HCT116 (cell line): Measurements from ENCODE around the gene PIK3CD. TPM values are rescaled to one million over a fixed set of nuclear protein-coding genes. Genes with fewer than 3 reads are reported as not detected.

Experiments used
- ATAC-seq: fragments of 200-7000 bp; cut with Tn5 transposase; 2 replicates; pipeline ENCODE4 v1.9.1; 2020; ENCODE audit warnings: mild to moderate bottlenecking, moderate library complexity
- BruUV-seq: library from RNA; stranded (reverse); fragments of 400-500 nt; replicated peaks from 2 replicates; lab custom pipeline; 2021; lab: Mats Ljungman, UMichigan
- CTCF ChIA-PET: fragments of 300-600 bp; sonication (Branson Sonifier 250); formaldehyde crosslinking; loops from one replicate; lab custom pipeline; 2021; ENCODE audit warnings: antibody characterized with exemption; lab: Charles Lee
- POLR2A ChIA-PET: fragments of 300-600, 350-600 bp; sonication (Branson Sonifier 250); formaldehyde crosslinking; loops from one replicate; lab custom pipeline; 2021; ENCODE audit warnings: antibody characterized with exemption; lab: Charles Lee
- RAD21 ChIA-PET, 2 experiments: fragments of 300-600 bp; sonication (Branson Sonifier 250); formaldehyde crosslinking; loops; one replicate each; lab custom pipeline; 2023; ENCODE audit warnings: low total read pairs in 2 of 2; ENCODE audit not compliant: uncharacterized antibody in 2 of 2, unreplicated experiment in 2 of 2, low non-redundant PET in 1 of 2; lab: Charles Lee
- DNase-seq: peaks from one replicate; pipeline ENCODE4 v3.0.0-alpha.2; 2010; ENCODE audit warnings: low read depth, low spot score
- H2AFZ ChIP-seq: fragments of 200-600 bp; shearing (Covaris generic), sonication (generic); 2 replicates; pipeline ENCODE4 v1.6.1; 2017; ENCODE audit warnings: low read depth, mixed run types, mixed read lengths, antibody characterized with exemption, low read length; ENCODE audit not compliant: poor library complexity, severe bottlenecking
- H3K27ac ChIP-seq: 2 replicates; pipeline ENCODE4 v1.5.1; 2012; ENCODE audit warnings: low read depth, low read length
- H3K27me3 ChIP-seq: fragments of 200-600 bp; sonication (generic); 2 replicates; pipeline ENCODE4 v1.6.1; 2016; ENCODE audit warnings: mixed run types, low read length, mixed read lengths; ENCODE audit not compliant: insufficient read depth
- H3K36me3 ChIP-seq, 2 experiments: fragments of 200-500 bp in 1 of 2; fragments of 200-600 bp in 1 of 2; sonication (Bioruptor generic) in 1 of 2; sonication (generic) in 1 of 2; 2 replicates each; pipeline versions ENCODE4 v1.5.1 to v1.6.1; 2014 to 2016; ENCODE audit warnings: low read length in 2 of 2, inconsistent platforms in 1 of 2, mixed read lengths in 1 of 2, mixed run types in 1 of 2; ENCODE audit not compliant: insufficient read depth in 2 of 2, control insufficient read depth in 1 of 2
- H3K4me1 ChIP-seq, 2 experiments: fragments of 200-600 bp in 1 of 2; sonication (generic) in 1 of 2; 2 replicates each; pipeline versions ENCODE4 v1.5.1 to v1.6.1; 2012 to 2017; ENCODE audit warnings: low read length in 2 of 2, inconsistent platforms in 1 of 2, mild to moderate bottlenecking in 1 of 2, mixed read lengths in 1 of 2, mixed run types in 1 of 2, moderate library complexity in 1 of 2; ENCODE audit not compliant: insufficient read depth in 2 of 2, control insufficient read depth in 1 of 2
- H3K4me2 ChIP-seq: fragments of 200-600 bp; sonication (generic); 2 replicates; pipeline ENCODE4 v1.6.1; 2017; ENCODE audit warnings: mixed run types, low read length, mixed read lengths
- H3K4me3 ChIP-seq, 2 experiments: fragments of 200-600 bp in 1 of 2; sonication (generic) in 1 of 2; replicated peaks in 1 of 2; 2 replicates each; pipeline ENCODE4 v1.5.1; 2011 to 2016; ENCODE audit warnings: low read length in 2 of 2, control low read depth in 1 of 2, low read depth in 1 of 2, mild to moderate bottlenecking in 1 of 2, mixed read lengths in 1 of 2, mixed run types in 1 of 2
- H3K79me2 ChIP-seq: fragments of 200-600 bp; sonication (generic); 2 replicates; pipeline ENCODE4 v1.6.1; 2017; ENCODE audit warnings: mild to moderate bottlenecking, mixed run types, low read length, moderate library complexity, mixed read lengths; ENCODE audit not compliant: insufficient read depth
- H3K9ac ChIP-seq: fragments of 200-600 bp; sonication (generic); 2 replicates; pipeline ENCODE4 v1.6.1; 2016; ENCODE audit warnings: low read length, mixed read lengths
- H3K9me2 ChIP-seq: fragments of 200-600 bp; sonication (generic), shearing (Covaris generic); 2 replicates; pipeline ENCODE4 v1.6.1; 2017; ENCODE audit warnings: mixed run types, mild to moderate bottlenecking, moderate library complexity; ENCODE audit not compliant: insufficient read depth
- H3K9me3 ChIP-seq, 2 experiments: fragments of 200-500 bp in 1 of 2; fragments of 200-600 bp in 1 of 2; sonication (Bioruptor generic) in 1 of 2; sonication (generic) in 1 of 2; 2 replicates each; pipeline ENCODE4 v1.6.1; 2014 to 2017; ENCODE audit warnings: low read length in 2 of 2, mixed read lengths in 2 of 2, inconsistent platforms in 1 of 2, low read depth in 1 of 2, mild to moderate bottlenecking in 1 of 2, mixed run types in 1 of 2, moderate library complexity in 1 of 2; ENCODE audit not compliant: control insufficient read depth in 1 of 2, insufficient read depth in 1 of 2
- H4K20me1 ChIP-seq: fragments of 200-600 bp; sonication (generic), shearing (Covaris generic); 2 replicates; pipeline ENCODE4 v1.6.1; 2017; ENCODE audit warnings: mixed run types, mild to moderate bottlenecking, moderate library complexity; ENCODE audit not compliant: insufficient read depth
- ATF3 ChIP-seq: IDR thresholded peaks from 2 replicates; pipeline ENCODE4 v1.6.1; 2012
- CBX3 ChIP-seq: IDR thresholded peaks from 2 replicates; pipeline ENCODE4 v1.6.1; 2012; ENCODE audit warnings: low read depth
- CEBPB ChIP-seq: IDR thresholded peaks from 2 replicates; pipeline ENCODE4 v1.6.1; 2012; ENCODE audit warnings: low read depth
- EGR1 ChIP-seq: IDR thresholded peaks from 2 replicates; pipeline ENCODE4 v1.6.1; 2012; ENCODE audit warnings: low read depth
- ELF1 ChIP-seq: IDR thresholded peaks from 2 replicates; pipeline ENCODE4 v1.6.1; 2012; ENCODE audit warnings: low read depth, borderline replicate concordance
- EZH2phosphoT487 ChIP-seq: fragments of 200-600 bp; IDR thresholded peaks from 2 replicates; pipeline ENCODE4 v1.6.1; 2018; ENCODE audit warnings: antibody characterized with exemption, borderline replicate concordance
- FOSL1 ChIP-seq: IDR thresholded peaks from 2 replicates; pipeline ENCODE4 v1.6.1; 2012; ENCODE audit warnings: low read depth
- JUND ChIP-seq: IDR thresholded peaks from 2 replicates; pipeline ENCODE4 v1.6.1; 2012
- POLR2A ChIP-seq: IDR thresholded peaks from 2 replicates; pipeline ENCODE4 v1.7.0; 2011; ENCODE audit warnings: borderline replicate concordance; ENCODE audit not compliant: insufficient read depth, insufficient read length; ENCODE audit errors: extremely low read depth
- POLR2AphosphoS5 ChIP-seq: IDR thresholded peaks from 2 replicates; pipeline ENCODE4 v1.6.1; 2011; ENCODE audit warnings: mild to moderate bottlenecking, low read depth, low read length, moderate library complexity
- SP1 ChIP-seq: IDR thresholded peaks from 2 replicates; pipeline ENCODE4 v1.6.1; 2012; ENCODE audit warnings: low read depth
- YY1 ChIP-seq: IDR thresholded peaks from 2 replicates; pipeline ENCODE4 v1.6.1; 2011; ENCODE audit warnings: low read length, low read depth, moderate library complexity, mild to moderate bottlenecking; ENCODE audit not compliant: insufficient replicate concordance; ENCODE audit errors: extremely low read depth
- ZFX ChIP-seq: fragments of 450-650 bp; IDR thresholded peaks from 2 replicates; pipeline ENCODE4 v1.6.1; 2017
- ZNF274 ChIP-seq: fragments of 200-500 bp; sonication (Bioruptor generic); IDR thresholded peaks from 2 replicates; pipeline ENCODE4 v1.6.1; 2014; ENCODE audit warnings: mild to moderate bottlenecking, low read depth, low read length, inconsistent platforms
- intact Hi-C: fragments of 100-400 bp; cut with micrococcal nuclease; formaldehyde crosslinking; loops from 2 replicates; pipeline ENCODE4 v1.10.0; 2022
- total RNA-seq: library from RNA; stranded (reverse); gene quantifications from one replicate; pipeline ENCODE4 v1.2.1, GENCODE V29; 2021; ENCODE audit not compliant: unreplicated experiment
- TF ChIP-seq, protein P1 (sequence below): IDR thresholded peaks from 2 replicates; pipeline ENCODE4 v1.6.1; 2012
- TF ChIP-seq, protein P2 (sequence below), 3 experiments: fragments of 200-600 bp in 1 of 3; sonication (generic) in 1 of 3; IDR thresholded peaks in 2 of 3; conservative IDR thresholded peaks in 1 of 3; 2 replicates each; pipeline ENCODE4 v1.5.1; 2012 to 2017; ENCODE audit warnings: low read depth in 2 of 3, low read length in 2 of 3, antibody characterized with exemption in 1 of 3, borderline replicate concordance in 1 of 3, control low read depth in 1 of 3, mild to moderate bottlenecking in 1 of 3, mixed read lengths in 1 of 3, mixed run types in 1 of 3, moderate library complexity in 1 of 3; ENCODE audit not compliant: insufficient read depth in 1 of 3
- TF ChIP-seq, protein P3 (sequence below): IDR thresholded peaks from 2 replicates; pipeline ENCODE4 v1.6.1; 2012; ENCODE audit warnings: low read depth

Gene PIK3CD
- total RNA-seq, 1 experiment from 2014 or later, result 9.2 TPM

GRCh38 chr1:9663257-9663656, 11.7 kb downstream of the PIK3CD start:
- no peak for TF ChIP-seq CEBPB
- intact Hi-C loops, result no loop called here
- H4K20me1 ChIP-seq, result no peaks in the 10 kb centered on the region
- ChIA-PET CTCF (no interaction called here), RAD21 (no interaction called here), POLR2A (no interaction called here)
- no peak overlapping the region for H3K9ac ChIP-seq
- no peak overlapping the region for H3K27ac ChIP-seq
- H3K36me3 ChIP-seq, result no peaks in the 10 kb centered on the region
- no peak overlapping the region for H2AFZ ChIP-seq
- H3K27me3 ChIP-seq, result no peaks in the 10 kb centered on the region
- H3K9me3 ChIP-seq, result no peaks in the 10 kb centered on the region
- no peaks in the 10 kb centered on the region for H3K9me2 ChIP-seq
- no peak overlapping the region for H3K4me2 ChIP-seq
- no peak for ATAC-seq
- DNase-seq, result no peak
- no peaks in the 10 kb centered on the region for H3K79me2 ChIP-seq
- no TSS peak for BruUV-seq
- no peaks in the 10 kb centered on the region for H3K4me1 ChIP-seq
- H3K4me3 ChIP-seq, result no peak overlapping the region

DNA sequence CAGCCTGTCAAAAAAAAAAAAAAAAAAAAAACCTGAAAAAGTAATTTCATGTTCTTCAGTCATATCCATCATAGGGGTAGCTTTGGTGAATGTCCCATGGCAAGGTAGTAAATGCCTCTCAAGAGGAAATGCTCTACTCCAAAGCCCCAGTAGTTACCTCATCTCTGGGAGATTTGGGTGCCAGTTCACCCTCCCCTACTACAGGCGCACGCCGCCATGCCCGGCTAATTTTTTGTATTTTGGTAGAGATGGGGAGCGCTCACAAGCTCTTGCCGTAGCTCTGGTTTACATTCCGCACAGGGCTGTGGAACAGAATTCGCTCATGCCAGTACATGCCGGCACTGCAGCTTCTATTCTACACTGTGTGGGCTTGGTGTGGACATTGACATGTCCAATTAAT, 13.7 kb downstream of the PIK3CD start:
- no peak for ATAC-seq
- intact Hi-C loops, result no loop called here
- POLR2A ChIA-PET, result no interaction called here
- TF ChIP-seq JUND, result no peak
- no peak for TF ChIP-seq ELF1
- TF ChIP-seq, protein P1, sequence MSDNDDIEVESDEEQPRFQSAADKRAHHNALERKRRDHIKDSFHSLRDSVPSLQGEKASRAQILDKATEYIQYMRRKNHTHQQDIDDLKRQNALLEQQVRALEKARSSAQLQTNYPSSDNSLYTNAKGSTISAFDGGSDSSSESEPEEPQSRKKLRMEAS, result no peak
- TF ChIP-seq, protein P2, sequence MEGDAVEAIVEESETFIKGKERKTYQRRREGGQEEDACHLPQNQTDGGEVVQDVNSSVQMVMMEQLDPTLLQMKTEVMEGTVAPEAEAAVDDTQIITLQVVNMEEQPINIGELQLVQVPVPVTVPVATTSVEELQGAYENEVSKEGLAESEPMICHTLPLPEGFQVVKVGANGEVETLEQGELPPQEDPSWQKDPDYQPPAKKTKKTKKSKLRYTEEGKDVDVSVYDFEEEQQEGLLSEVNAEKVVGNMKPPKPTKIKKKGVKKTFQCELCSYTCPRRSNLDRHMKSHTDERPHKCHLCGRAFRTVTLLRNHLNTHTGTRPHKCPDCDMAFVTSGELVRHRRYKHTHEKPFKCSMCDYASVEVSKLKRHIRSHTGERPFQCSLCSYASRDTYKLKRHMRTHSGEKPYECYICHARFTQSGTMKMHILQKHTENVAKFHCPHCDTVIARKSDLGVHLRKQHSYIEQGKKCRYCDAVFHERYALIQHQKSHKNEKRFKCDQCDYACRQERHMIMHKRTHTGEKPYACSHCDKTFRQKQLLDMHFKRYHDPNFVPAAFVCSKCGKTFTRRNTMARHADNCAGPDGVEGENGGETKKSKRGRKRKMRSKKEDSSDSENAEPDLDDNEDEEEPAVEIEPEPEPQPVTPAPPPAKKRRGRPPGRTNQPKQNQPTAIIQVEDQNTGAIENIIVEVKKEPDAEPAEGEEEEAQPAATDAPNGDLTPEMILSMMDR (IDR thresholded peaks at IDR 0.05 in 2 of 3, conservative IDR thresholded peaks at IDR 0.05 in 1 of 3; ENCODE audit: borderline replicate concordance in 1 of 3, insufficient read depth in 1 of 3, low read depth in 2 of 3, low read length in 2 of 3), result no peak
- no peak for TF ChIP-seq SP1
- TF ChIP-seq CEBPB, result no peak
- TF ChIP-seq POLR2A, result no peak
- TF ChIP-seq, protein P3, sequence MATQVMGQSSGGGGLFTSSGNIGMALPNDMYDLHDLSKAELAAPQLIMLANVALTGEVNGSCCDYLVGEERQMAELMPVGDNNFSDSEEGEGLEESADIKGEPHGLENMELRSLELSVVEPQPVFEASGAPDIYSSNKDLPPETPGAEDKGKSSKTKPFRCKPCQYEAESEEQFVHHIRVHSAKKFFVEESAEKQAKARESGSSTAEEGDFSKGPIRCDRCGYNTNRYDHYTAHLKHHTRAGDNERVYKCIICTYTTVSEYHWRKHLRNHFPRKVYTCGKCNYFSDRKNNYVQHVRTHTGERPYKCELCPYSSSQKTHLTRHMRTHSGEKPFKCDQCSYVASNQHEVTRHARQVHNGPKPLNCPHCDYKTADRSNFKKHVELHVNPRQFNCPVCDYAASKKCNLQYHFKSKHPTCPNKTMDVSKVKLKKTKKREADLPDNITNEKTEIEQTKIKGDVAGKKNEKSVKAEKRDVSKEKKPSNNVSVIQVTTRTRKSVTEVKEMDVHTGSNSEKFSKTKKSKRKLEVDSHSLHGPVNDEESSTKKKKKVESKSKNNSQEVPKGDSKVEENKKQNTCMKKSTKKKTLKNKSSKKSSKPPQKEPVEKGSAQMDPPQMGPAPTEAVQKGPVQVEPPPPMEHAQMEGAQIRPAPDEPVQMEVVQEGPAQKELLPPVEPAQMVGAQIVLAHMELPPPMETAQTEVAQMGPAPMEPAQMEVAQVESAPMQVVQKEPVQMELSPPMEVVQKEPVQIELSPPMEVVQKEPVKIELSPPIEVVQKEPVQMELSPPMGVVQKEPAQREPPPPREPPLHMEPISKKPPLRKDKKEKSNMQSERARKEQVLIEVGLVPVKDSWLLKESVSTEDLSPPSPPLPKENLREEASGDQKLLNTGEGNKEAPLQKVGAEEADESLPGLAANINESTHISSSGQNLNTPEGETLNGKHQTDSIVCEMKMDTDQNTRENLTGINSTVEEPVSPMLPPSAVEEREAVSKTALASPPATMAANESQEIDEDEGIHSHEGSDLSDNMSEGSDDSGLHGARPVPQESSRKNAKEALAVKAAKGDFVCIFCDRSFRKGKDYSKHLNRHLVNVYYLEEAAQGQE, result no peak
- TF ChIP-seq FOSL1, result no peak
- no peak for TF ChIP-seq EGR1
- TF ChIP-seq ATF3, result no peak
- no peak for TF ChIP-seq EZH2phosphoT487
- TF ChIP-seq POLR2AphosphoS5, result no peak
- no peak for TF ChIP-seq ZFX
- no peak for TF ChIP-seq ZNF274
- no peak for TF ChIP-seq YY1
- TF ChIP-seq CBX3, result no peak

More for the DNA sequence above, 13.7 kb downstream of the PIK3CD start:
- RAD21 ChIA-PET, result interaction anchor here in 1 of 2 experiments (0.6 kb wide), 1 partner anchor 14 kb away, joined by 3 read pairs; the partner anchor contains the start of gene PIK3CD
- H3K9ac ChIP-seq, result no peak overlapping the region
- BruUV-seq, result no TSS peak
- no peaks in the 10 kb centered on the region for H3K9me2 ChIP-seq
- no peaks in the 10 kb centered on the region for H3K4me1 ChIP-seq
- H3K27me3 ChIP-seq, result no peaks in the 10 kb centered on the region
- no peaks in the 10 kb centered on the region for H3K36me3 ChIP-seq
- H4K20me1 ChIP-seq, result no peaks in the 10 kb centered on the region
- no peak overlapping the region for H3K27ac ChIP-seq
- no peak overlapping the region for H3K4me2 ChIP-seq
- CTCF ChIA-PET, result no interaction called here
- no peaks in the 10 kb centered on the region for H3K9me3 ChIP-seq
- no peak overlapping the region for H2AFZ ChIP-seq
- H3K4me3 ChIP-seq, result no peak overlapping the region
- DNase-seq, result no peak
- H3K79me2 ChIP-seq, result no peaks in the 10 kb centered on the region
